Gastrocnemius medialis (tissue), 4 donors: ENCODE data around the gene SUSD3.

Experiments
- CTCF ChIP-seq, 5 experiments: fragments of 450-650 bp in 3 of 5; fragments of 200-600 bp in 2 of 5; sonication (generic) in 2 of 5; IDR thresholded peaks in 4 of 5; conservative IDR thresholded peaks in 1 of 5; 1 replicate in 4 of 5; 2 replicates in 1 of 5; pipeline ENCODE4 v1.5.1; 2016 to 2019; ENCODE audit warnings: antibody characterized with exemption in 5 of 5, mild to moderate bottlenecking in 3 of 5, moderate library complexity in 3 of 5
- POLR2A ChIP-seq, 2 donors: fragments of 450-650 bp; IDR thresholded peaks; one replicate each; pipeline ENCODE4 v1.6.1; 2017; ENCODE audit warnings: antibody characterized with exemption in 2 of 2, mild to moderate bottlenecking in 2 of 2, moderate library complexity in 2 of 2

- TF ChIP-seq CTCF (IDR thresholded peaks at IDR 0.05 in 4 of 5, conservative IDR thresholded peaks at IDR 0.05 in 1 of 5) (no peak), POLR2A (IDR thresholded peaks at IDR 0.05) (no peak)
These were observed 38.4 kb downstream of the SUSD3 start for GRCh38 chr9:93096811-93097382.
